Peyer's patch (tissue), 4 donors: Measurements from ENCODE around the gene OR11H1. TPM values are rescaled to one million over a fixed set of nuclear protein-coding genes. Genes with fewer than 3 reads are reported as not detected.
A peak's percentile ranks its signal among the peaks of the same experiment; 100 is the strongest.
"Not testable (repeated sequence)": the region's sequence is repeated elsewhere in the genome, so short reads cannot be mapped to it uniquely, and the experiment has no call there.

Source experiments
- DNase-seq, 3 donors: peaks; one replicate each; pipeline ENCODE4 v3.0.0-alpha.2; 2017 to 2019
- H3K27ac ChIP-seq, 4 donors: fragments of 200-600 bp; sonication (generic); one replicate each; pipeline ENCODE4 v1.5.1; 2016 to 2019
- H3K27me3 ChIP-seq, 2 donors: fragments of 200-600 bp; sonication (generic); one replicate each; pipeline ENCODE4 v1.5.1; 2019
- H3K36me3 ChIP-seq, 3 donors: fragments of 200-600 bp; sonication (generic); one replicate each; pipeline ENCODE4 v1.5.1; 2016 to 2019
- H3K4me1 ChIP-seq, 4 donors: fragments of 200-600 bp; sonication (generic); one replicate each; pipeline ENCODE4 v1.5.1; 2016 to 2019
- H3K4me3 ChIP-seq, 4 donors: fragments of 200-600 bp; sonication (generic); 1 replicate in 3 of 4; 2 replicates in 1 of 4; pipeline ENCODE4 v1.5.1; 2016 to 2019; ENCODE audit warnings: mild to moderate bottlenecking in 1 of 4
- H3K9me3 ChIP-seq, 4 donors: fragments of 200-600 bp; sonication (generic); one replicate each; pipeline ENCODE4 v1.5.1; 2016 to 2019; ENCODE audit warnings: mild to moderate bottlenecking in 1 of 4
- total RNA-seq, 4 donors: library from RNA; depleted of rRNA; stranded (reverse); fragments of >200 nt; gene quantifications; one replicate each; pipeline ENCODE4 v1.1.0, GENCODE V29; 2016

The OR11H1 gene, protein sequence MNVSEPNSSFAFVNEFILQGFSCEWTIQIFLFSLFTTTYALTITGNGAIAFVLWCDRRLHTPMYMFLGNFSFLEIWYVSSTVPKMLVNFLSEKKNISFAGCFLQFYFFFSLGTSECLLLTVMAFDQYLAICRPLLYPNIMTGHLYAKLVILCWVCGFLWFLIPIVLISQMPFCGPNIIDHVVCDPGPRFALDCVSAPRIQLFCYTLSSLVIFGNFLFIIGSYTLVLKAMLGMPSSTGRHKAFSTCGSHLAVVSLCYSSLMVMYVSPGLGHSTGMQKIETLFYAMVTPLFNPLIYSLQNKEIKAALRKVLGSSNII
- total RNA-seq: not detected

DNA sequence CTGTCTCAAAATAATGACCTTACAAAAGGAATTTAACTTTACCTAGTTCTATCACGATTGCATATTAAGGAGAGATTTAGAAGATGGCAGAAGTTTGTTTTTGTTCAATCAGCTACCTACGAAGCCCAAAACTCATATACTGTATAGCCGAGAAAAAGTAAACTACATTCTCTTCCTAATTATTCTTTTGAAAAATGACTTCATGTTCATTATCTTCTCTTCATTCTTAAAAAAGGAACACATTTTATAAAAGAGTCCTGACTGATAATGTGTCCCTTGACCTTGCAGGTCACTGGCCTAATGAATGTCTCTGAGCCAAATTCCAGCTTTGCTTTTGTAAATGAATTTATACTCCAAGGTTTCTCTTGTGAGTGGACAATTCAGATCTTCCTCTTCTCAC lies at the start of gene OR11H1:
Gene OR11H1 (plus strand): TSS at position 301 of the 400 bp plus-strand sequence. CDS start 0 bp downstream, at position 301.
- H3K27me3 ChIP-seq, H3K9me3 ChIP-seq, H3K27ac ChIP-seq, H3K4me1 ChIP-seq, H3K4me3 ChIP-seq, H3K36me3 ChIP-seq, DNase-seq: not testable (repeated sequence)

DNA sequence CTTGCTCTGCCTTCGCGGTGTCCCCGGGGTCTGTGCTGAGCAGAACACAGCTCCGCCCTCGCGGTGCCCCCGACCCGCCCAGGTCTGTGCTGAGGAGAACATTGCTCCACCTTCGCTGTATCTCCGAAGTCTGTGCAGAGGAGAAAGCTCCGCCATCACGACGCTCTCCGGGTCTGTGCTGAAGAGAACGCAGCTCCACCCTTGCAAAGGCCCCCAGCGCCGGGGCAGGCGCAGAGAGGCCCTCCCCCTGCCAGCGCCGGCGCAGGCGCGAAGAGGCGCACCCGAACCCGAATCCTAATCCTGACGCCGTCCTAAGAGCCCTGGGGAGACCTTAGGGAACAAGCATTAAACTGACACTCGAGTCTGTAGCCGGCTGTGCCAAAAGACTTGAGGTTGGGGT lies 18.0 kb upstream of the OR11H1 start:
- not testable (repeated sequence) for H3K4me1 ChIP-seq, H3K27me3 ChIP-seq, DNase-seq, H3K27ac ChIP-seq, H3K9me3 ChIP-seq, H3K4me3 ChIP-seq, H3K36me3 ChIP-seq

DNA sequence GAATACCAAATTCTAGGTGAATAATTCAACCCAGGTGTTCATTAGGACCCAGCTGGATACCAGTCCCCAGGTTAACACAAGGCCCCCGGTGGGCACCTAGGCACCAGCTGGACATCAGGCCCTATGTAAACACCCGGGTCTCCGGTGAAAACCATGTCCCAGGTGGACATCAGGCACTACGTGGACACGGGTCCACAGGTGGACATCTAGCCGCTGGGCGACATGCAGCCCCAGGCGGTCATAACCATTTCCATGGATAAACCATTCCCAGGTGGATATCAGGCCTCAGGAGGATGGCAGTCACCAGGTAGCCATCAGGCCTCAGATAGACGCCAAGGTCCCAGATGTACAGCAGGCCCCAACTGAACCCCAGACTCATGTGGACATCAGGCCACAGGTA lies 12.1 kb upstream of the OR11H1 start:
- H3K27ac ChIP-seq, H3K4me1 ChIP-seq, DNase-seq, H3K9me3 ChIP-seq, H3K36me3 ChIP-seq, H3K27me3 ChIP-seq, H3K4me3 ChIP-seq: not testable (repeated sequence)

DNA sequence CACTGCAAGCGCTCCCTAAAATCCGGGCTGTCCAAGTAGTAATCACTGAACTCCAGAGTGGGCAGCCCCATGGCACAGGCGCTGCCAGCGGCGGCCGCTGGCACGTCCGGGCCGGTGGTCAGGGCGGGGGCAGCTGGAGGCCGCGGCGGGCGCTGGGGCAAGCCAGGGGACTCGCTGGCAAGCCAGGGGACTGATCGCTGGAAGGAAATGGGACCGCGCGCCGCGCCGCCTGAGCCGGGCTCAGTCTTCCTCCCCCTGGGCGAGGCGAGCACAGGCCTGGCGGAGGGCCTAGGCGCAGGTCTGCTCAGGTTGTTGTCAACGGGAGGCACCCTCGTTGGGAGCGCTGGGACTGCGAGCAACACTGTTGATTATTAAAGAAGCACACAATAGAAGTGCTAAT lies 25.8 kb downstream of the OR11H1 start:
- H3K36me3 ChIP-seq, H3K4me3 ChIP-seq, H3K4me1 ChIP-seq, H3K9me3 ChIP-seq, H3K27me3 ChIP-seq, H3K27ac ChIP-seq: not testable (repeated sequence)
- DNase-seq: peak; percentile 11 to 25 (median 18)

DNA sequence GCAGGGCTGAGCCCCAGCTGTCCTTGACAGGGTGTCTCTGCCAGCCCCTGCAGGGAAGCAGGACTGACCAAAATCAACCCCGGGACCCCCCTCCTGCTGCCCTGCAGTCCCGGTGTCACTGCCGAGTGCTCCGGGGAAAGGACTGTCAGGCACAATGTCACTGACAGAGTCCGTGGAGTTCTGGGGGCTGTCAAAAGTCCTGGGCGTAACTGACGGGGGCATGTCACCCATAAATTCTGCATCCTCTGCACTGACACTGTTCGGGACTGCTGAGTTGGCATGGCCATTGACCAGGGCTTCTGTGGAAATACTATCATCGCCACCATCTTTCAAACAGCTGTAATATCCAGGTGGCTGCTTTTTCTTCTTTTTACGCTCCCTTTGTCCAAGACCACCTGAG lies 35.5 kb downstream of the OR11H1 start:
- not testable (repeated sequence) for H3K36me3 ChIP-seq, DNase-seq, H3K9me3 ChIP-seq, H3K27ac ChIP-seq, H3K4me3 ChIP-seq, H3K4me1 ChIP-seq, H3K27me3 ChIP-seq

DNA sequence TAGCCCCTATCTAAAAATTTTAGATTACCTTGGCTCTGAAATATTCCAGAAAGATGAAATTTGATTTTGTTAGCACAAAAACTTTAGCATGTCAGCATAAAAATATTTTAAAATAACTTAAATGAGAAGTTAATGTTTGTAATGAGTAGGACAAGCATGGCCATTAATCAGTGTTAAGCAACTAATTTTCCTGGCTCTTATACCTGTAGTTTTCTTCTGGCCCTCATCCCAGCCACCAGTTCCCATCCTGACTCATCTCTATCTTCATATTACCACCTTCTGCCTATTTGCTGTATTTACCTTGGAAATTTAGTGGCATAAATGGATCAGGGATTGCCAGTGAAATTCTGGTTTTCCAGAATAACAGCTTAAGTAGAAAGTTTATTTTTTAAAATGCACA lies 37.1 kb downstream of the OR11H1 start:
- H3K4me3 ChIP-seq, H3K27me3 ChIP-seq, H3K27ac ChIP-seq, H3K36me3 ChIP-seq, DNase-seq, H3K9me3 ChIP-seq, H3K4me1 ChIP-seq: not testable (repeated sequence)

Other genes with a start within 250 kb of the OR11H1 start
- 1 to 10 TPM in 1 of 4 donors, not detected in 3; 3.3 TPM for gene POTEH, start 161.8 kb downstream of the OR11H1 start, total RNA-seq